HTR-8/SVneo (cell line): ENCODE measurements around the gene NBEA.

ENCODE experiments used
- DNase-seq: peaks from one replicate; pipeline ENCODE4 v3.0.0; 2011; ENCODE audit warnings: low spot score, mixed read lengths; ENCODE audit not compliant: insufficient read length
- FAIRE-seq: peaks from 2 replicates; lab custom pipeline; 2011; peaks lifted over from hg19 to GRCh38; lab: Jason Lieb, UNC

The NBEA gene

DNA sequence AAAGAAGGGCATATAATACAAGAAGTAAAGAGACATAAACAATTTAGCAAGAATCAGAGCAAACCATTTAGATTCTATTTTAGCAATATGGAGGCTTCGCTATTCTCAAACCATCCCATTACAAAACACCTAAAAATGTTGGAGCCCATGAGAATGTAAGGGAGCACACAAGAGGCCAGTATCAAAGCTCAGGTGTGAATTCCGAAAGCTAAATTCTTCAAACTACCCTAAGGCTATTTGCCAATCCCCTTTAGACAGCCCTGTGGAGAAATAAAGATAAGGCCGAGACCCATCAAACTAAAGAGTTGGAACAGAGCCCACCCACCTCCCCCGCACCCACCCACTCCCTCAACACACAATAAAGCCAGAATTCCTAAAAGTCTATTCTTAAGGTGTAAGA, 745.3 kb downstream of the NBEA start:
- DNase-seq (no peak), FAIRE-seq (no peak)

DNA sequence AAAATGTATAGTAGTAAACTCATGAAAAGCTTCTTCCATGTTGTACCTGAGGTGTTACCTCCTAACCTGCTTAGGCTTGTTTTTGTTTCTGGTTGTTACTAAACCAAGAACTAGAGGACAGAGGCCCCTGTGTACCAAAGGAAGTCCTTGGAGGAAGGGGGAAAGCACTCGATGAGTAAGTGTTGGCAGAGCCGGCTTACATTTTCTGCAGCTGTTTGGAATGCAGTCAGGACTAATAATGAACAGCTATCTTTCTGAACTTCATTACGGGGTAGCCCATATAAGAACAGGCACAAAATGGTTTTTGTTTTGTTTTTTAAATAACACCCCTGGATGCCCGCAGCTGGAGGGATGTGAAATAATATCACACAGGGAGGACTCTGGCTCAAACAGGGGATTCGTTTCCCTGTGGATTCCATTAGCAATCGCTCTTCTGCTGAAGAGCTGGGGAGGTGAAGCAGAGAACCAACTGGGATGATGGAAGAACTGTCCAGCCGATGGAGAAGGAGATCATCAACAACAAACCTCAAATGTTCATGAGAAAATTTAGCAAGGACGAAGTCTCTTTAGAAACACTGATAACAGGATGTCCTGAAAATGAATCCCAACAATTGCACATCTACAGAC, 748.6 kb downstream of the NBEA start:
- FAIRE-seq (no peak), DNase-seq (no peak)

DNA sequence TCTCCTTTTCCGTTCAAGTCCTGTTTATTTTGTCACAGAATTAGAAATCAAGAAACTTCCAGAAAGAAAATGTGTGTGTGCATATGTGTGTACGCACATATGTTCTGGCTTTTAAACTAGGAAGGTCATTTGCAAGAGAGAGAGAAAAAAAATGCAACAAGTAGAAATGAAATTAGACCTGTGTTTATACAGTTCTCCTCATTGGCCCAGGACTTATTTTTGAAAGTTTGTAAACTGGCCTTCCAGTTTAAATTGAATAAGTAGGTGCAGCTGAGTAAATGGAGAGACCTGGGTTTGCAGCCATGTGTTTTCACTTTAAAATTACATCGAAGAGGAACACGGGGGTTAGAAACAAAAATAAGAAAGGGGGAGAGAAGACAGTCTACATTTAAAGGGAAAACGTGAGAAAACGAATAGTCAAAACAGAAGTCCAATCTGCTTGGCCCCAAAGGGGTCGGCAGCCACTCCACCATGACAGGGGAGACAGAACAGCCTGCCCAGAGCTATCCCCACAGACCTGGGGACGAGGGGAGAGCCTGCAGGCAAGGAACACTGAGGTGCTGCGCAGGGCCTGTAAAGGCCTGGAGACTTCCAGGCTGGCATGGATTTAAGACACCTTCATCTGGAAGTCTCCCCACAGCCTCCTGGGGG, 751.2 kb downstream of the NBEA start:
- no peak for FAIRE-seq
- DNase-seq, result no peak

DNA sequence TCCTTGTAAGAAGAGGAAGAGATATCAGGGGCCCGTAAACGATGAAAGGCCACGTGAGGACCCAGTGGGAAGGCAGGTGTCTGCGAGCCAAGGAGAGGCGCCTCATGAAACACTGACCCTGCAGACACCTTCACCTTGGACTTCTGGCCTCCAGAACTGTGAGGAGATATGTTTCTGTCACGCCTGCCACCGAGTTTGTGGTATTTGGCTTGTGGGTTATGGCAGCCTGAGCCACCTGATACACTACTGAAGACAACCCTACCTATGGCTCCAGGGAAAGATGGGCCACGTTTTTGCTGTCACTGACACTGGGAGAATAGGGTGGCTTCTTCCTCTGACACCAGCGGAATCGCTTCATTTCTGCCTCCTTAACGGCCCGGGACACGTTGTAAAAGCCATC, 752.0 kb downstream of the NBEA start:
- DNase-seq (no peak), FAIRE-seq (no peak)

DNA sequence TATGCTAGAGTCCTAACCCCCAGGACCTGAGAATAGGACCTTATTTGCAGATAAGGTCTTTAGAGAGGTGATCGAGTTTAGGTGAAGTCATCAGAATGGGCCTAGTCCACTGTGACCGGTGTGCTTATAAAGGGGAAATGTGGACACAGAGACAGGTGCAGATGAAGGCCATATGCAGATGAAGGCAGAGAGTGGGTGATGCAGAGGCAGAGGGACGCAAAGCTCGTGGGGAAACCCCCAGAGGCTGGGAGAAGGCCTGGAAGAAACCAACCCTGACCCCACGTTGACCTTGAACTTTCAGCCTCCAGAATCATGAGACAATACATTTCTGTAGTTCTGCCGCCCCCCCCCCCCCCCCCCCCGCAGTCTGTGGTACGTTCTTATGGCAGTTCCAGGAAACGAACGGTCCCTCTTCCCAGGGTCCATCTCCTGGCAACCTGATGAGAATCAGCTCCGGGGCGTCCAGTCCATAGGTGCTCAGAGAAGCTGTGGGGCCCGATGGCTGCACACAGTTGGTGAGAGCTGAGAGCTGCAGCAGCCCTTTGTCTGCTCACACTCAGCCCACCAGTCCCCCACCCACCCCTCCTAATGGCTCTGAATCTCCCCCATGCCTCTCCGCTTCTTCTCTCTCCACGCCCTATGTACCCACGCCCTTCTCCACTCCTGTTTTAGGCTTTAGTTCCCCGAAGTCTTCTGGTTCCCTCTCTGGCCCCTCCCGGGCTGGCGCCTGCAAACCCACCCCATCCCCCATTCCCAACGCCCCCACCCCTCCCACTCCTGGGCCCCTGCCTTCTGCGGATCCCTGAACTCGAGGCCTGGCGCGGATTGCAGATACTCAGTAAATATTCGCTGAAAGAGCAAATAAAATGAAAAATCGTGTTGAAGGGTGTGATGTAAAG, 752.7 kb downstream of the NBEA start:
- DNase-seq (no peak), FAIRE-seq (no peak)

DNA sequence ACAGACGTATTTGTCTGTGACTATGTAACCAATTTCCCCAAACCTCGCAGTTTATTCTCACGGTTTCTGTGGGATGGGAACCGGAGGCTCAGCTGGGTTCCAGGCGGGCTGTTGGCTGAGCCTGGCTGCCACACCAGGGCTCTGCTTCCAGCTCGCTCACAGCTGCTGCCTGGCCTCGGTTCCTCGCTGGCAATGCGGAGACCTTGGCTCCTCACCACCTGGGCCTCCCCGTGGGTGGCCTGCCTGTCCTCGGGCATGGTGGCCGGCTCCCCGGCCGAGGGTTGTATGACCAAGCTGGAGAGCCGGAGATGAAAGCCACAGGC, 753.3 kb downstream of the NBEA start:
- no peak for FAIRE-seq
- no peak for DNase-seq

DNA sequence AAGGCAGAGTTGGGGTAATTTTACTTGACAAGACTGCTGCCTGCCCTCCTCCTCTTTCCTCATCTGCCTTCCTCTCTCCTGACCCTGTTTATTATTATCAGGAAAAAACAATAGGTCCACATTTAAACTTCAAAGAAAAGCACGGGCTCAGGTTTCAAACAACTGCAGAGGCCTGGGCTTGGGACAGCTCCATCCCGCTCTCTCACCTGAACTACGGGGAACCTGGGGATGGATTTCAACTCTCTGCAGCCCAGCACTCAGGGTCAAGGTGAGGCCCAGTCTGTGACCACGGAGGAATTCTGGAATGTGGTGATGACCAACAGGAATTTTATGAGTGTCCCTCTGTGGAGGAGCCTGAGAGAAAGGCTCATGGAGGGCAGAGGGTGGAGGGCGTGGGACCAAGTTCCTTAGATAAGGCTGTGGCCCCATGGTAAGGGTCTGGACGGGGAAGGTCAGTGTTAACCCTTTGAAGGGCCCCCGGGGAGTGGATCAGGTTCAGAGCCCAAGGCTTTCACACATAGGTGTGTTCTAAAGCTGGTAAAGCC, 755.2 kb downstream of the NBEA start:
- FAIRE-seq, result no peak
- DNase-seq, result no peak

DNA sequence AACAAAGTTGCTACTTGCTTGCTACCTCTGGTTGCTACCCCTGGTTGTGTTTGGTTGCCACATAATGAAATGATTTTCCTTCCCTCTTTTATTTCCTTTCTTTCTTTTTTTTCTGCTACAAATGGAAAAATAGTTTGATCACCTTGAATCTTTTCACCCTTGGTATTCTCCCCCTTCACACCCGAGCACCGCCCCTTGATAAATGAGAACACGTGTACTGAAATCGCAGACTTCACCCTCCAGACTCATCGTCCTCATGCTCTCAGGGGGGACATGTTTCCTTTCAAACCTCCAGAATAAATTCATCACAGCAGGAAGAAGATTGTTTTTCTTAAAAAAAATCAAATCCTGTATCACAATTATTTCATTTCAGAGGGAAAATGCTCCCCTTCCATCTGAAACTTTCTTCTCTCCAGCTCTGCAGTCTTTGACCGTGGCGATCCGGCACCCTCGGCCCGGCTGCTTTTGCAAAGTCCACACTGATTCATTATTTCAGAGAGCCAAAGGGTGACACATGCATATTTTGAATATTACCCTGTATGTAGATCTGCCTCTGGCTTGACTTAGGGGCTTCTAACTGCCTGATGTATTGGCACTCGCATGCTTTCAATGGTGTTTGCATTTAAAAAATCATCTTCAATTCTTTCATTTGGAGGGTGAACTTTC, 757.0 kb downstream of the NBEA start:
- DNase-seq (no peak), FAIRE-seq (no peak)

DNA sequence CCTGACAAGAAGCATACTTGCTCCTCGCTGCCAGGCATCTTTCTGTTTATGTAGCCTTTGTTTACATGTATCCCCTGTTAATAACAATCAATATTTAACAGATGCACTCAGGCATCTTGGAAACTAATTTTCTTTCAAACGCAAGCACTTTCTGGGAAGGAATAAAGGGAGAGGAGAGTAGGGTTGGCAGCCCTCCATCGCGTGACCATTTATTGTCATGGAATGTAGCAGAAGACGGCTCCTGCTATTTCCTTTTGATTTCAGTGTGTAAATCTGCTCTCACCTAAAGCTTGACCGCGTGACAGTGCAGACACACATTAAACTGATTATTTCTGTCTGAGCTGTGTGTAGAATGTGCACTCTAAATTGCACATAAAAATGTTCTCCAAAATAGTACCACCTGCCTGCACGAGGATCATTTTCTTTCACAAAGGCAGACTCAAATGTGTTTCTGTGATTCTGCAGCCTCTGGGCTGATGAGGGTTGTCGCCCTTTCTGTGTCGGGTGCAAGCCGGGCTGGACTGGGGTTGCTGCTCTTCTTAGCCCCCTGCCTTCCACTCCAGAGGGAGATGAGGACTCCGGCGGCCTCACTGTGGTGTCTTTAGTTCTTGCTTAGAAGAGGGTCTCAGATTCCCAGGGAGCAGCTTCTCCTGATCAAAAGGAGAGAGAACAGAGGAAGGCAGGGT, 757.9 kb downstream of the NBEA start:
- FAIRE-seq (no peak), DNase-seq (no peak)

DNA sequence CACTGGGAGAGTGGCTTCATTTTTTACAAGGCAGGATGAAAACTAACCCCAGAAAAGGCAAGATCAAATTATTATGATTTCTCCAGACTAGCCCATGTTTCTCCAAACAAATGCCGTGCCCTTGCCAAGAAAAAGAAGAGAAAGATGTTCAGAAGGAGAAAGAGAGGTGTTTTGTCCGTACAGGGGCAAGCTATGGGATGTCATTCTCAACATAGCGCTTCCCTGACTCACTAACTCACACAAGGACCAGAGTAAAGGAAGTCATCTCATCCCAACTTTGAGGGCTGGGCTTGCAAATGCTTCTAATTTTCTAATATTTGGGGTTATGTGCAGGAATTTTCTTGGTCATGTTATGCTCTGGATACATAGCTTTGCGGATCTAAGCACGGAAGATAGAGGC, 758.6 kb downstream of the NBEA start:
- FAIRE-seq, result no peak
- DNase-seq, result no peak

DNA sequence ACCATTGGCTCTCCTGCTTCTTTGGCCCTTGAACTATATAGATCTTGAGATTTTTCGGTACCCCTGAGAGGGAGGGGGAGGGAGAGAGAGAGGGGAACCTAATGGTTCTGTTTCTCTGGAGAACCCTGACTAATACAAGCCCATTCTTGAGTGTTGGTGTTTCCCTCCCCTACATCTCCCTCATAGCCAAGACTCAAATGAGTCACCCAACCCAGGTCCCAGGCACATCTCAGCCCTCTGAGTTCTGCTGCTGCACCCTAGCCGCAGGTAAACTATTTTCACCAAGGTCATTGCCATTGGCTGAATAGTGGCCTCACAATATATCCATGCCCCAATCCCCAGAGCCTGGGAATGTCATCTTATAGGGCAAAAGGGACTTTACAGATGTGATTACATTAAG, 760.2 kb downstream of the NBEA start:
- FAIRE-seq, result no peak
- no peak for DNase-seq

DNA sequence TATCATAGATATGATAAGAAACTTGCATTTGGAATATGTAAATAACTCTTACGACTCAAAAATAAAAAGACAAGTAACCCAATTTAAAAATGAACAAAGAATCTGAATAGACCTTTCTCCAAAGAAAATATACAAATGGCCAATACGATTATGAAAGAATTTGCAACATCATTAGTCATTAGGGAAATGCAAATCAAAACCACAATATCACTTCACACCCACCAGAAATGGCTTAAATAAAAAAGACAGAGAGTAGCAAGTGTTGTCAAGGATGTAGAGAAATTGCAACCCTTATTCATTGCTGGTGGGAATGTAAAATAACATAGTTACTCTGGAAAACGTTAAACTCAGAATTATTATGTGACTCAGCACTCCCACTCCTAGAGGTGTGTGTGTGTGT, 761.0 kb downstream of the NBEA start:
- DNase-seq, result no peak
- no peak for FAIRE-seq

DNA sequence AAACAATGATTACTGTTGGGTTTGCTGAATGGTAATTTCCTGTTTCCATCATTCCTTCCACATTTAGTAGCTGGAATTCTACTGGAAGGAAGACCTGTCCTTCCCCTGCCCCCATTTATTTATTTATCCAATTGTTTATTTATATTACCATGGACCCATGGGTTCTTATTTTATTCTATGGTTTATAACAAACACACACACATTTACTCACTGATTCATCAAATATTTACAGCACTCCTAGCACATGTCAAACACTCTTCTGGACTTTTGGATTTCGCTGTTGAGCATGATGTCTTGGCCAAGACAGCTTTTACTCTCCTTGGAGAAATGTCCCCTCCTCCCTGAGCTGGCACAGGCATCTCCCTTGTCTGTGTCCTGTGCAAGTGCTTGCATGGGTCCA, 762.3 kb downstream of the NBEA start:
- DNase-seq (no peak), FAIRE-seq (no peak)

DNA sequence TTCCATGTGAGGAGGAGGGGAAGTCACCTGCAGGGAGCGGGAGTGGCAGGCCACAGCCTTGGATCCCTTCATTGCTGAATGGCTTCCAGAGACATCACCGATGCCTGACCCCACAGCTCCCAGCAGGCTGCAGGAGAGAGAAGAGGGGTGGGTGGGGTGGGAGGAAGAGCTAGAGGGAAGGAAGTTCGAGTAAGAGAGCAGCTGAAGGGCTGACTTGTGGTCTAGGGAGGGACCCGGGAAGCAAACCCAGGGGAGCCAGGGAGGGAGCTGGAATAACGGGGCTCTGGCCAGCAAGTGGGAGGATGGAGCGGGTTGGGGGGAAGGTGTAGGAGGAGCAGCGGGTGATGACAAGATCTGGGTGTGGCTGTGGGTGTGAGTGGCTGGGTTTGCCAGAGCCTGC, 764.2 kb downstream of the NBEA start:
- FAIRE-seq, result no peak
- DNase-seq, result no peak

DNA sequence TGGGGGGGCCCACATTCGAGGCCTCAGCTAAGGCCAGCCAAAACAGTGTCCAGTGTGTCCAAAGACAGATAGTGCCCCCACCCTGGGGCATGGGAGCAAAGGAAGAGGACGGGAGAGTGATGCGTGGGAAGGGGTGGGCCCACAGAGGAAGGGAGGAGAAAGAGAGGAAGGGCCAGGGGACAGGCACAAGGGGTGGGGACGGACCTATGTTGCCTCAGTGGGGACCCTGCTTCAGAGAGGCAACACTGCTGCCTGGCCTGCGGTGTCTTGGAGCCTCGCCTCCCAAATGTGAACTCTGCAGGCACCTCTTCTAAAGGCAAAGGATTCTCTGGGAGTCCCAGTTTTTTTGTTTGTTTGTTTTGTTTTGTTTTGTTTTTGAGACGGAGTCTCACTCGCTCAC, 764.7 kb downstream of the NBEA start:
- FAIRE-seq (no peak), DNase-seq (no peak)

DNA sequence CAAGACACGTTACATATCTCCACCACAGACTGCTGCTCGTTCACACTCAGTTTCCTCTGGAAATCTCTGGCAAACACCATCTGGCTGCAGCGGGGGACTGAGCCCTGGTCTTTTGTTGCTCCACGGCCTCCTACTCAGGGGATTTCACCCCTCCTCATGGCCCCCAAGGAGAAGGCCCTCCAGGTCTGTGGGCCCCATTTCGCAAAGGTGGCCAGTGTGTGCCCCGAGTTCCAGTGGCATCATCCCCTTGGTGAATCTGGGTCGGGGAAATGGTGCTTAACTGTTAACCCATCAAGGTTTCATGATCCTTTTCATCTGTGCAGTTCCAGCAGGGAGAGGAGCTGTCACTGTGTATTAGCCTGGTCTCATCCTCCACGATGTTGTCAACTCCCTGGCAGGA, 769.8 kb downstream of the NBEA start:
- FAIRE-seq (no peak), DNase-seq (no peak)

DNA sequence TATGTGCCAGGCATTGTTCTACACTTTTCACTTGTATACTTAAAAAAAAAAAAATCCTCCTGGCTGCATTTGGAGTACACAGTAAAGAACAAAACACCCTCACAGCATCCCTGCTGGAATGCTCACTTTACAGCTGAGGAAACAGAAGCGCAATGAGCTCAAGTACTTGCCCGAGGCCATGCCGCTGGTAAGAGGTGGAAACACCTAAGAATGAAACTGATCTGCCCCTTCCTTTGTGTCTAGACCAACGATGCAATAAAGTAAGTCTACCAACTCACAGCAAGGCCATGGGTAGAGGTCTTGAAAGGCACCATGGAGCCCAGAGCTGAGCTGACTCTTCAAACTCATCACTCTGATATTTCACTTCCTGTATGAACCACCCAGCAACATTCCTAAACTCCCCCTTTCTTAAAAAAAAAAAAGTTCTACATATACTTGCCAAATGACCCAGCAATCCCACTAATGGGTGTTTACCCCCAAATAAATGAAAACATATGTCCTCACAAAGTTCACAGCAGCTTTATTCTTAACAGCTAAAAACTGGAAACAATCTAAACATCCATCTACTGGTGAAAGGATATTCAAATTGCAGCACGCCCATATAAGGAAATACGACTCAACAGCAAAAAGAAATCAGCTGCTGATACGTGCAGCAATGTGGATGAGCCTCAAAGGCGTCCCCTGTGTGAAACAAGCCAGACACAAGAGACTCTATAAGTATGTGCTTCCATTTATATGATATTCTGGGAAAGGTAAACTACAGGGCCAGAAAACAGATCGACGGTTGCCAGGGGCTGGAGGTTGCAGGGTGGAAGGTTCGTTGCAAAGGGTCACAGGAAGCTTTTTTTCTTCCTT, 771.1 kb downstream of the NBEA start:
- no peak for FAIRE-seq
- DNase-seq, result no peak

DNA sequence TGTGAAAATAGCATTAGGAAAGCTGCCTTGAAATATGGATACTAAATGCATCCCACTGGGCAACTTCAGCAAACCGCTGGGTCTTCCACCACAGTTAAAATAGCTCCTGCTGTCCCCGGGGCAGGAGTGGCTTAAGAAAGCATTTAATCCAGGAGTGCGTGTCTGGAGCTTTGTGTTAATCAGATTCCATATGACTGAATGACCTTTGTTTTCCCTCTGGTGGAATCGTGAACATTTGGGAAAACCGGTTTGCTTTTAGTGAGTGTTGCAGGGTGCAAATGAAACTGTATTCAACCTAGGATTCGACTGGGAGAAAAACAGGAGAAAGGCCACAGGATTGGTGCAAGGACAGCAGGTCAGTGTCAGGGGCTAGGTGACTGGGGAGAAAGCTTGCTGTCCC, 772.1 kb downstream of the NBEA start:
- DNase-seq (no peak), FAIRE-seq (no peak)
